OCI-LY3 (cell line): Measurements from ENCODE around the gene TRAF3.

ENCODE experiments used
- CTCF ChIP-seq: fragments of 200-600, 300-600 bp; sonication (generic); IDR thresholded peaks from 2 replicates; pipeline ENCODE4 v1.5.1; 2014; ENCODE audit warnings: antibody characterized with exemption, low read length, low read depth
- EZH2phosphoT487 ChIP-seq: fragments of 200-600 bp; shearing (Covaris generic); IDR thresholded peaks from 2 replicates; pipeline ENCODE4 v1.6.1; 2018; ENCODE audit warnings: antibody characterized with exemption, mixed run types, low read depth

GRCh38 chr14:102772781-102773570 lies 4.3 kb upstream of the TRAF3 start:
- TF ChIP-seq CTCF: peak; percentile 53
- TF ChIP-seq EZH2phosphoT487: no peak
